HepG2 (cell line): ENCODE data around the gene PAIP2. TPM values are rescaled to one million over a fixed set of nuclear protein-coding genes. Genes with fewer than 3 reads are reported as not detected.

Experiments
- AGO1 ChIP-seq: fragments of 200-400 bp; formaldehyde crosslinking; IDR thresholded peaks from 2 replicates; pipeline ENCODE4 v1.6.1; 2017; ENCODE audit warnings: mild to moderate bottlenecking, low read depth, low read length, moderate library complexity; ENCODE audit not compliant: poor library complexity, severe bottlenecking
- AHDC1 ChIP-seq: sonication (generic); formaldehyde crosslinking; IDR thresholded peaks from 2 replicates; pipeline ENCODE4 v1.5.1; 2020; ENCODE audit warnings: mild to moderate bottlenecking, missing genetic modification reagents, borderline replicate concordance
- BCL3 ChIP-seq: sonication (generic); formaldehyde crosslinking; IDR thresholded peaks from 2 replicates; pipeline ENCODE4 v1.5.1; 2020; ENCODE audit warnings: mild to moderate bottlenecking, missing genetic modification reagents, moderate library complexity
- POLR2G ChIP-seq: fragments of 200-400 bp; formaldehyde crosslinking; IDR thresholded peaks from 2 replicates; pipeline ENCODE4 v1.6.1; 2018; ENCODE audit warnings: mild to moderate bottlenecking, low read depth, low read length, moderate library complexity
- PTBP1 ChIP-seq: fragments of 200-400 bp; formaldehyde crosslinking; IDR thresholded peaks from 2 replicates; pipeline ENCODE4 v1.6.1; 2018; ENCODE audit warnings: low read length, low read depth; ENCODE audit not compliant: poor library complexity, severe bottlenecking
- SOX6 ChIP-seq, 2 experiments: fragments of 450-650 bp in 1 of 2; sonication (generic) in 1 of 2; formaldehyde crosslinking in 1 of 2; IDR thresholded peaks; 2 replicates each; pipeline versions ENCODE4 v1.4.0 to v1.6.1; 2017 to 2020; ENCODE audit warnings: antibody characterized with exemption in 1 of 2, mild to moderate bottlenecking in 1 of 2, missing genetic modification reagents in 1 of 2
- TCF7 ChIP-seq: sonication (generic); IDR thresholded peaks from 2 replicates; pipeline ENCODE4 v1.6.1; 2016; ENCODE audit warnings: antibody characterized with exemption, low read depth
- TCF7L2 ChIP-seq: IDR thresholded peaks from 2 replicates; pipeline ENCODE4 v1.6.1; 2011; ENCODE audit warnings: mild to moderate bottlenecking, low read depth, low read length, moderate library complexity
- U2AF1 ChIP-seq: fragments of 200-400 bp; formaldehyde crosslinking; optimal IDR thresholded peaks from 2 replicates; pipeline ENCODE3; 2017; ENCODE audit warnings: mild to moderate bottlenecking, low read depth, low read length
- ZBTB1 ChIP-seq: sonication (generic); formaldehyde crosslinking; IDR thresholded peaks from 2 replicates; pipeline ENCODE4 v1.4.0; 2020; ENCODE audit warnings: missing genetic modification reagents, borderline replicate concordance
- ZBTB14 ChIP-seq: sonication (generic); formaldehyde crosslinking; IDR thresholded peaks from 2 replicates; pipeline ENCODE4 v1.4.0; 2020; ENCODE audit warnings: missing genetic modification reagents
- ZNF138 ChIP-seq: sonication (generic); formaldehyde crosslinking; IDR thresholded peaks from 2 replicates; pipeline ENCODE4 v1.5.0; 2020; ENCODE audit warnings: mild to moderate bottlenecking, low read depth, missing genetic modification reagents
- ZNF20 ChIP-seq: sonication (generic); formaldehyde crosslinking; IDR thresholded peaks from 2 replicates; pipeline ENCODE4 v1.4.0; 2020; ENCODE audit warnings: mild to moderate bottlenecking, moderate library complexity, missing genetic modification reagents
- ZNF205 ChIP-seq: IDR thresholded peaks from 2 replicates; pipeline ENCODE4 v1.6.1; 2018; ENCODE audit warnings: missing biosample characterization, missing genetic modification reagents
- ZNF510 ChIP-seq: sonication (generic); formaldehyde crosslinking; IDR thresholded peaks from 2 replicates; pipeline ENCODE4 v1.4.0; 2020; ENCODE audit warnings: low read depth, mild to moderate bottlenecking, missing genetic modification reagents
- ZNF547 ChIP-seq: sonication (generic); formaldehyde crosslinking; IDR thresholded peaks from 2 replicates; pipeline ENCODE4 v1.5.1; 2020; ENCODE audit warnings: mild to moderate bottlenecking, missing genetic modification reagents
- ZNF800 ChIP-seq: sonication (generic); formaldehyde crosslinking; IDR thresholded peaks from 2 replicates; pipeline ENCODE4 v1.4.0; 2020; ENCODE audit warnings: missing genetic modification reagents
- ZSCAN30 ChIP-seq: sonication (generic); formaldehyde crosslinking; IDR thresholded peaks from 2 replicates; pipeline ENCODE4 v1.5.0; 2020; ENCODE audit warnings: mild to moderate bottlenecking, missing genetic modification reagents
- polyA plus RNA-seq, 8 experiments: library from polyadenylated mRNA; depleted of rRNA in 3 of 8; stranded (reverse) in 7 of 8; unstranded in 1 of 8; fragments of >200 nt; fragmentation: Illumina TruSeq in 4 of 8; extraction: Trizol in 4 of 8; gene quantifications; 2 replicates each; pipeline versions ENCODE4 v1.2.1 to v1.2.3, GENCODE V29; 2011 to 2016; ENCODE audit warnings: low read depth in 4 of 8, missing spikeins in 1 of 8, mixed read lengths in 1 of 8; ENCODE audit not compliant: insufficient read depth in 1 of 8
- total RNA-seq, 5 experiments: library from RNA; depleted of rRNA; stranded (reverse); fragments of >200 nt; fragmentation: Illumina TruSeq; extraction: Trizol; gene quantifications; 2 replicates each; pipeline ENCODE4 v1.2.3, GENCODE V29; 2016; ENCODE audit warnings: low read depth in 1 of 5

Gene PAIP2
- total and polyA plus RNA-seq, 2 of the 13 experiments (the other 11 are each of a cell fraction or from before 2014, with no cell fraction given) = 61.5 to 76.3 TPM

DNA sequence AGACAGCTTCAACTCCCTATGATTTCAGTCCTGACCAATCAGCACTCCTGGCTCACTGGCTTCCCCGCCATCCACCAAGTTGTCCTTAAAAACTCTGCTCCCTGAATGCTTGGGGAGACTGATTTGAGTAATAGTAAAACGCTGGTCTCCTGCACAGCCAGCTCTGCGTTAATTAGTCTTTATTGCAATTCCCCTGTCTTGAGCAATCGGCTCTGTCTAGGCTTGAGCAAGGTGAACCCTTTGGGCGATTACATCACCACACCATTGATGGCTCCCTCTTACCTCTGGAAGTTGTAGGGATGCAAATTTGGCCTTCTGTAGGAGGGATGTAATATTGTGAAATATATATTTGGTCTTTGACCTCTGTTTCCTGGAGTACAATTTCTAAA is 44.4 kb downstream of the PAIP2 start (continued):
- no peak for TF ChIP-seq ZNF205 (CRISPR knock-in tag)
- no peak for TF ChIP-seq AHDC1 (CRISPR knock-in tag)
- no peak for TF ChIP-seq AGO1
- TF ChIP-seq TCF7 = no peak
- TF ChIP-seq SOX6 (IDR thresholded peaks at IDR 0.05) = no peak
- TF ChIP-seq SOX6 (CRISPR knock-in tag; IDR thresholded peaks at IDR 0.05) = 0 out of 2 replicates have a peak, but pooled peaks have one; percentile 17
- no peak for TF ChIP-seq BCL3 (CRISPR knock-in tag)
- no peak for TF ChIP-seq ZNF138 (CRISPR knock-in tag)
- no peak for TF ChIP-seq TCF7L2
- no peak for TF ChIP-seq U2AF1
- TF ChIP-seq ZNF20 (CRISPR knock-in tag) = no peak
- TF ChIP-seq ZBTB1 (CRISPR knock-in tag) = no peak
- no peak for TF ChIP-seq ZNF510 (CRISPR knock-in tag)
- no peak for TF ChIP-seq ZNF547
- no peak for TF ChIP-seq ZSCAN30 (CRISPR knock-in tag)
- TF ChIP-seq POLR2G = no peak
- TF ChIP-seq ZNF800 (CRISPR knock-in tag) = no peak
- TF ChIP-seq ZBTB14 = no peak
- no peak for TF ChIP-seq PTBP1
